ENCODE measurements around the gene DCPS. TPM values are rescaled to one million over a fixed set of nuclear protein-coding genes. Genes with fewer than 3 reads are reported as not detected.
"Not testable (repeated sequence)": the region's sequence is repeated elsewhere in the genome, so short reads cannot be mapped to it uniquely, and the experiment has no call there.

DCPS gene
- total RNA-seq, 1 experiment from 2014 or later = 17.6 TPM

GRCh38 chr11:126366064-126366822, 62.4 kb downstream of the DCPS start:
- Histone ChIP-seq H3K36me3 (ENCODE audit: insufficient read depth, low read length) (no peaks in the 10 kb centered on the region), H3K9ac (ENCODE audit: low read length) (no peak overlapping the region), H3K4me3 (ENCODE audit: low read length) (no peak overlapping the region), H3K4me1 (ENCODE audit: low read length) (no peaks in the 10 kb centered on the region), H3K27me3 (ENCODE audit: low read length) (no peaks in the 10 kb centered on the region), H3K9me2 (replicated peaks; ENCODE audit: insufficient read depth, low read length) (no peaks in the 10 kb centered on the region), H3K9me3 (ENCODE audit: low read length) (no peaks in the 10 kb centered on the region), H3K27ac (ENCODE audit: low read length) (no peak overlapping the region), H4K20me1 (ENCODE audit: insufficient read depth, low read depth, low read length) (0 out of 2 replicates have a peak, but pooled peaks cover 6% of the 10 kb centered on the region), H3K79me2 (ENCODE audit: low read length) (no peaks in the 10 kb centered on the region), H2AFZ (ENCODE audit: low read length) (no peak overlapping the region), H3K4me2 (ENCODE audit: low read depth, low read length, poor library complexity, severe bottlenecking) (no peak overlapping the region)
- DNase-seq = no peak

- H3K27ac ChIP-seq (ENCODE audit: low read length); H3K4me1 ChIP-seq (ENCODE audit: low read length); H3K36me3 ChIP-seq (ENCODE audit: insufficient read depth, low read length); H3K9me3 ChIP-seq (ENCODE audit: low read length); H3K27me3 ChIP-seq (ENCODE audit: low read length); DNase-seq; H3K79me2 ChIP-seq (ENCODE audit: low read length); H4K20me1 ChIP-seq (ENCODE audit: insufficient read depth, low read depth, low read length); H3K9ac ChIP-seq (ENCODE audit: low read length); H3K4me3 ChIP-seq (ENCODE audit: low read length); H3K9me2 ChIP-seq (replicated peaks; ENCODE audit: insufficient read depth, low read length); H2AFZ ChIP-seq (ENCODE audit: low read length); H3K4me2 ChIP-seq (ENCODE audit: low read depth, low read length, poor library complexity, severe bottlenecking): not testable (repeated sequence)
Measured at GRCh38 chr11:126366823-126367654, 63.2 kb downstream of the DCPS start.

GRCh38 chr11:126367806-126368205, 63.9 kb downstream of the DCPS start:
- not testable (repeated sequence) for H3K27me3 ChIP-seq (ENCODE audit: low read length); H3K4me2 ChIP-seq (ENCODE audit: low read depth, low read length, poor library complexity, severe bottlenecking); H4K20me1 ChIP-seq (ENCODE audit: insufficient read depth, low read depth, low read length); H3K27ac ChIP-seq (ENCODE audit: low read length); H3K9ac ChIP-seq (ENCODE audit: low read length); H3K4me3 ChIP-seq (ENCODE audit: low read length); DNase-seq; H3K9me3 ChIP-seq (ENCODE audit: low read length); H3K9me2 ChIP-seq (replicated peaks; ENCODE audit: insufficient read depth, low read length); H3K79me2 ChIP-seq (ENCODE audit: low read length); H3K4me1 ChIP-seq (ENCODE audit: low read length); H3K36me3 ChIP-seq (ENCODE audit: insufficient read depth, low read length); H2AFZ ChIP-seq (ENCODE audit: low read length)

- not testable (repeated sequence) for H3K36me3 ChIP-seq (ENCODE audit: insufficient read depth, low read length); H3K79me2 ChIP-seq (ENCODE audit: low read length); H3K9me3 ChIP-seq (ENCODE audit: low read length); H3K27ac ChIP-seq (ENCODE audit: low read length); H3K4me3 ChIP-seq (ENCODE audit: low read length); H3K4me2 ChIP-seq (ENCODE audit: low read depth, low read length, poor library complexity, severe bottlenecking); DNase-seq; H2AFZ ChIP-seq (ENCODE audit: low read length); H3K4me1 ChIP-seq (ENCODE audit: low read length); H3K9ac ChIP-seq (ENCODE audit: low read length); H3K27me3 ChIP-seq (ENCODE audit: low read length); H4K20me1 ChIP-seq (ENCODE audit: insufficient read depth, low read depth, low read length); H3K9me2 ChIP-seq (replicated peaks; ENCODE audit: insufficient read depth, low read length)
Measured at GRCh38 chr11:126368336-126369119, 64.7 kb downstream of the DCPS start.

GRCh38 chr11:126370016-126370415, 66.2 kb downstream of the DCPS start:
- H2AFZ ChIP-seq (ENCODE audit: low read length) = no peak overlapping the region
- no peak overlapping the region for H3K4me2 ChIP-seq (ENCODE audit: low read depth, low read length, poor library complexity, severe bottlenecking)
- H3K27me3 ChIP-seq (ENCODE audit: low read length) = no peaks in the 10 kb centered on the region
- no peaks in the 10 kb centered on the region for H3K4me1 ChIP-seq (ENCODE audit: low read length)
- no peak for DNase-seq
- H4K20me1 ChIP-seq (ENCODE audit: insufficient read depth, low read depth, low read length) = no peaks in the 10 kb centered on the region
- no peak overlapping the region for H3K4me3 ChIP-seq (ENCODE audit: low read length)
- no peaks in the 10 kb centered on the region for H3K9me2 ChIP-seq (replicated peaks; ENCODE audit: insufficient read depth, low read length)
- H3K36me3 ChIP-seq (ENCODE audit: insufficient read depth, low read length) = no peaks in the 10 kb centered on the region
- no peaks in the 10 kb centered on the region for H3K79me2 ChIP-seq (ENCODE audit: low read length)
- no peaks in the 10 kb centered on the region for H3K9me3 ChIP-seq (ENCODE audit: low read length)
- no peak overlapping the region for H3K27ac ChIP-seq (ENCODE audit: low read length)
- no peak overlapping the region for H3K9ac ChIP-seq (ENCODE audit: low read length)

GRCh38 chr11:126371595-126371994, 67.7 kb downstream of the DCPS start:
- H3K9me2 ChIP-seq (replicated peaks; ENCODE audit: insufficient read depth, low read length) = no peaks in the 10 kb centered on the region
- no peak overlapping the region for H3K4me2 ChIP-seq (ENCODE audit: low read depth, low read length, poor library complexity, severe bottlenecking)
- H3K79me2 ChIP-seq (ENCODE audit: low read length) = no peaks in the 10 kb centered on the region
- H3K27me3 ChIP-seq (ENCODE audit: low read length) = no peaks in the 10 kb centered on the region
- H2AFZ ChIP-seq (ENCODE audit: low read length) = no peak overlapping the region
- no peak overlapping the region for H3K9ac ChIP-seq (ENCODE audit: low read length)
- no peak for DNase-seq
- H4K20me1 ChIP-seq (ENCODE audit: insufficient read depth, low read depth, low read length) = no peaks in the 10 kb centered on the region
- no peaks in the 10 kb centered on the region for H3K9me3 ChIP-seq (ENCODE audit: low read length)
- H3K27ac ChIP-seq (ENCODE audit: low read length) = no peak overlapping the region
- H3K4me3 ChIP-seq (ENCODE audit: low read length) = no peak overlapping the region
- no peaks in the 10 kb centered on the region for H3K36me3 ChIP-seq (ENCODE audit: insufficient read depth, low read length)
- no peaks in the 10 kb centered on the region for H3K4me1 ChIP-seq (ENCODE audit: low read length)

- H3K4me1 ChIP-seq (ENCODE audit: low read length); H3K79me2 ChIP-seq (ENCODE audit: low read length); H3K4me2 ChIP-seq (ENCODE audit: low read depth, low read length, poor library complexity, severe bottlenecking); DNase-seq; H2AFZ ChIP-seq (ENCODE audit: low read length); H3K9me3 ChIP-seq (ENCODE audit: low read length); H4K20me1 ChIP-seq (ENCODE audit: insufficient read depth, low read depth, low read length); H3K36me3 ChIP-seq (ENCODE audit: insufficient read depth, low read length); H3K27ac ChIP-seq (ENCODE audit: low read length); H3K27me3 ChIP-seq (ENCODE audit: low read length); H3K4me3 ChIP-seq (ENCODE audit: low read length); H3K9me2 ChIP-seq (replicated peaks; ENCODE audit: insufficient read depth, low read length); H3K9ac ChIP-seq (ENCODE audit: low read length): not testable (repeated sequence)
Measured at GRCh38 chr11:126373389-126374066, 69.7 kb downstream of the DCPS start.

Data from Karpas-422 (cell line).